GM06990 (cell line): Measurements from ENCODE around the gene MTCH1.
"Not testable (repeated sequence)": the region's sequence is repeated elsewhere in the genome, so short reads cannot be mapped to it uniquely, and the experiment has no call there.

ENCODE experiments used
- DNase-seq: peaks from one replicate; pipeline ENCODE4 v3.0.0-alpha.2; 2011; ENCODE audit not compliant: insufficient read length; ENCODE audit errors: extremely low read depth
- H3K27me3 ChIP-seq: replicated peaks from 2 replicates; pipeline ENCODE4 v1.6.0; 2011; ENCODE audit warnings: low read length; ENCODE audit not compliant: control insufficient read depth, insufficient read depth
- H3K36me3 ChIP-seq: 2 replicates; pipeline ENCODE4 v1.5.1; 2011; ENCODE audit warnings: low read length; ENCODE audit not compliant: control insufficient read depth, insufficient read depth
- H3K4me3 ChIP-seq: replicated peaks from 2 replicates; pipeline ENCODE4 v1.5.1; 2011; ENCODE audit warnings: low read depth, mild to moderate bottlenecking, control low read depth, low read length
- CTCF ChIP-seq: IDR thresholded peaks from 2 replicates; pipeline ENCODE4 v1.5.1; 2011; ENCODE audit warnings: low read length, control low read depth, mild to moderate bottlenecking, inconsistent platforms; ENCODE audit not compliant: insufficient read depth, poor library complexity, severe bottlenecking

Gene MTCH1

GRCh38 chr6:36999061-36999750 is 13.2 kb upstream of the MTCH1 start:
- no peak overlapping the region for H3K4me3 ChIP-seq

DNA sequence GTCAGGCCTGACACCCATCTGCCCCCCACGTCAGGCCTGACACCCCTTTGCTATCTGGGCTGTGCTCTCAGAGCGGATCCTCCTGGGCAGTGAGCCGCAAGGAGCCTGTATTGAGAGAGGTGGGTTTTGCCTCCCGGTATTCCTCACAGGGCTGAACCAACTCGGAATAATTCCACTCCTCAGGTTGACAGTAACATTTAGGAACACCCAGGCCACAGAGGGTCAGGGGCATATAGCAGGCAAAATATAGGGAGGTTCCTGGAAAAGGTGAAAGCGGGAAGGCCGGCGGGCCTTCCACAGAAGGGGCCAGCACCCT is 12.7 kb upstream of the MTCH1 start:
- Histone ChIP-seq H3K4me3 (no peak overlapping the region), H3K36me3 (no peaks in the 10 kb centered on the region), H3K27me3 (no peaks in the 10 kb centered on the region)
- TF ChIP-seq CTCF: no peak
- DNase-seq: no peak

More at GRCh38 chr6:36999061-36999750, 13.2 kb upstream of the MTCH1 start:
- Histone ChIP-seq H3K36me3 (no peaks in the 10 kb centered on the region), H3K27me3 (no peaks in the 10 kb centered on the region)
- no peak for TF ChIP-seq CTCF
- DNase-seq: no peak

- TF ChIP-seq CTCF: no peak
Measured at GRCh38 chr6:36997811-36998722, 12.1 kb upstream of the MTCH1 start.

DNA sequence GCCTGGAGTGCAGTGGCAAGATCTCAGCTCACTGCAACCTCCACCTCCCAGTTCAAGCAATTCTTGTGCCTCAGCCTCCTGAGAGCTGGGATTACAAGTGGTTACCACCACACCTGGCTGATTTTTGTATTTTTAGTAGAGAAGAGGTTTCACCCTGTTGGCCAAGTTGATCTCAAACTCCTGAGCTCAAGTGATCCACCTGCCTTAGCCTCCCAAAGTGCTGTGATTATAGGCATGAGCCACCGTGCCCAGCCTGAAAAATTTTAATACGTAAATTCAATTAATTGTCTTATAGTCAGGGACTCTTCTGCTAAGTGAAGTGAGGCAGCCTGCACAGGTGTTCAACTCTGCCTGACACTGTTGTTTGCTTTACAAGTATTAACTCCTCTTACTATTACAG is 4.4 kb upstream of the MTCH1 start:
- DNase-seq, H3K4me3 ChIP-seq, H3K36me3 ChIP-seq, H3K27me3 ChIP-seq: not testable (repeated sequence)

More at GRCh38 chr6:36997811-36998722, 12.1 kb upstream of the MTCH1 start:
- Histone ChIP-seq H3K27me3 (no peaks in the 10 kb centered on the region), H3K4me3 (no peak overlapping the region), H3K36me3 (no peaks in the 10 kb centered on the region)
- no peak for DNase-seq

- H3K4me3 ChIP-seq: no peak overlapping the region
- H3K27me3 ChIP-seq: no peaks in the 10 kb centered on the region
- no peak for DNase-seq
- no peak for TF ChIP-seq CTCF
- no peaks in the 10 kb centered on the region for H3K36me3 ChIP-seq
Measured at GRCh38 chr6:36989264-36989663, 3.3 kb upstream of the MTCH1 start.

GRCh38 chr6:36986704-36987047 is 680 bp upstream of the MTCH1 start:
- no peak for TF ChIP-seq CTCF
- Histone ChIP-seq H3K4me3 (peak overlapping the region; percentile 100), H3K36me3 (no peaks in the 10 kb centered on the region; the same call in 1 of the 2 replicates), H3K27me3 (no peaks in the 10 kb centered on the region)
- DNase-seq: no peak
